Diencephalon (tissue), 1 donor: ENCODE results near the gene FUT3. TPM values are rescaled to one million over a fixed set of nuclear protein-coding genes. Genes with fewer than 3 reads are reported as not detected.

Experiments used
- total RNA-seq: library from RNA; depleted of rRNA; stranded (reverse); fragments of >200 nt; gene quantifications from one replicate; pipeline ENCODE4 v1.2.3, GENCODE V29; 2014

Gene FUT3
- not detected for total RNA-seq

GRCh38 chr19:5851302-5851701 lies at the start of gene FUT3:
Gene FUT3, minus strand, starts transcription at chr19:5851449.

GRCh38 chr19:5839065-5840017 lies 11.9 kb downstream of the FUT3 start, which contains the start of gene FUT6:
Gene FUT6, minus strand, starts transcription at chr19:5839702. Its CDS starts 7,135 bp downstream, at chr19:5832567.

GRCh38 chr19:5804516-5805461 lies 46.5 kb downstream of the FUT3 start, which contains the start of gene NRTN:
Gene NRTN, plus strand, starts transcription at chr19:5805067. Its CDS starts 19,099 bp downstream, at chr19:5824166.

Other genes with a start within 250 kb of the FUT3 start
- gene SAFB2, start 228.7 kb downstream of the FUT3 start, total RNA-seq = 57.2 TPM
- 92.0 TPM for gene SAFB, start 228.4 kb downstream of the FUT3 start, total RNA-seq
- 27.2 TPM for gene MICOS13, start 170.9 kb downstream of the FUT3 start, total RNA-seq
- gene HSD11B1L, start 170.4 kb downstream of the FUT3 start, total RNA-seq = 39.9 TPM
- gene RPL36, start 161.2 kb downstream of the FUT3 start, total RNA-seq = 281 TPM
- gene LONP1, start 131.3 kb downstream of the FUT3 start, total RNA-seq = 50.5 TPM
- 0.23 TPM for gene CATSPERD, start 130.8 kb downstream of the FUT3 start, total RNA-seq
- gene PRR22, start 66.7 kb downstream of the FUT3 start, total RNA-seq = 0.69 TPM
- gene DUS3L, start 60.3 kb downstream of the FUT3 start, total RNA-seq = 10.6 TPM
- gene NRTN, start 46.4 kb downstream of the FUT3 start, total RNA-seq = not detected
- not detected for gene FUT6, start 11.7 kb downstream of the FUT3 start, total RNA-seq
- not detected for gene FUT5, start 19.1 kb upstream of the FUT3 start, total RNA-seq
- gene NDUFA11, start 52.3 kb upstream of the FUT3 start, total RNA-seq = 131 TPM
- 3.7 TPM for gene VMAC, start 53.4 kb upstream of the FUT3 start, total RNA-seq
- gene CAPS, start 62.8 kb upstream of the FUT3 start, total RNA-seq = 35.8 TPM
- 44.8 TPM for gene RANBP3, start 126.7 kb upstream of the FUT3 start, total RNA-seq